NCI-H524 (cell line): ENCODE results near the gene MAD1L1.

Source experiments
- DNase-seq, 2 experiments: peaks; one replicate each; lab custom pipeline; 2025; lab: John Stamatoyannopoulos, UW

The MAD1L1 gene

DNA sequence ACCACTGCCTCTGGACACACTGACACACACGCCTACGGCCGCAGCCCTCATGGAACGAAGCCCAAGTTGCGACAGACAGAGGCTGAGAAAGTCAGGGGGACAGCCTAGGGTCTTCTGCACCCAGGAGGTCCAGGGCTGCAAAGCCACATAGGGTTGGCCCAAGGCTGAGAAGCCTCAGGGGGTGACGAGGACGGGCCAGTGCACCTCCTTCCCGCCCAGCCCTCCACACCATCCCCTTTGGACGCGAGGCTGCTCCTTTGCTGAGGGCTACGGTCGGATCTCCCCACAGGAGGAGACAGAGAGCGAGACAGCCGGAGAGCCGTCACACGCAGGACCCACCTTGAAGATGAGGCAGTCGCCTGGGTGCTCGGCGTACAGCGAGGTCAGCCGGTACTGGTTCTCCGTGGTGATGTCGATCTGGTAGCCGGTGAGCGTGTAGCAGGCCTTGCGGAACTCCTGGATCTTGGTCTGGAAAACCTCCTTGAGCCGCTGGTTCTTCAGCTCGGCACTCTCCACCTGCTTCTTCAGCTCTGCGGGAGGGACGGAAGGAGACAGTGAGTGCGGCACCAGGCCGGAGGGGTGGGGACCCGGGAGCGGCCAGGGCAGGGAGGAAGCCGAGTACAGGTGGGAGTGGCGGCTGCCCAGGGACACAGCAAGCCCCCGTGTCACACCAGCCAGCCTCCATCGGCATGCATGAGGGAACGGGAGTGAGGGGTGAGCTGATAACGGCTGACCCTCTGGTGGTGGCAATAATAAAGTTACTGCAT lies 334.7 kb downstream of the MAD1L1 start:
- no peak for DNase-seq

DNA sequence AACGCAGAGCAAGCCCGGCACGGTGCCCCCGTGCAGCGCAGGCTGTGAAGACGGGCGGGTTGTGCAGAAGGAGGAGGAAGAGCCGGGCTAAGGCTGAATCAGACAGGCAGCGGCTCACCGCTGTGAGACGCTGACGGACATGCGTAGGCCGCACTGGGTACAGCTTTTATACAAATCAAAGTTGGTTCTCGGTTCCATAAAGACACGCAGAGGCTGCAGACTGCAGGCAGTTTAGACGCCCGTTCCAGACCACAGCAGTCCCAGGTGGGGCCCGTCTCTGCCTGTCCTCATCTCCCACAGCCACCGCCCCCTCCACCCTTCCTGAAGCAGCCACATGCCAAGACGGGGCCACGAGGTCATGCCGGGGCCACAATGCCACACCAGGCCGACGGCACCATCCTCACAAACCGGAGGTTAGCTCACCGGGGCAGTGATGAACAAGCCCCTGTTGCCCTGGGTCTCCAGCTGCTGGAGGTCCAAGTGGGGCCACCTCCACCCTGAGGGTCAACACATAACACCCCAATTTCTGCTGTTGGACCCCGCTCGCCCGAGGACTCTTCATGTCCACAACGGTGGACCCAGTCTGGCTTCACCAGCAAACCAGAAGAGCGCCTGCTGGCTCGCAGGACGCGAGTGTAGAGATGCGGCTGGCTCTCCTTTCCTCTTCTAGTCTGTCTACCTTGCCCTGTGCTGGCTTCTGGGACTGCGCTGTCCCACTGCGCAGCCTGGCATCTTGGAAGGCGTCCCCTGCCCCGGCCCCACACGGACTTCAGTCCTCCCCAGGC lies 335.5 kb downstream of the MAD1L1 start:
- DNase-seq = no peak

- DNase-seq = no peak
Observed at GRCh38 chr7:1895664-1896515, 336.9 kb downstream of the MAD1L1 start.

DNA sequence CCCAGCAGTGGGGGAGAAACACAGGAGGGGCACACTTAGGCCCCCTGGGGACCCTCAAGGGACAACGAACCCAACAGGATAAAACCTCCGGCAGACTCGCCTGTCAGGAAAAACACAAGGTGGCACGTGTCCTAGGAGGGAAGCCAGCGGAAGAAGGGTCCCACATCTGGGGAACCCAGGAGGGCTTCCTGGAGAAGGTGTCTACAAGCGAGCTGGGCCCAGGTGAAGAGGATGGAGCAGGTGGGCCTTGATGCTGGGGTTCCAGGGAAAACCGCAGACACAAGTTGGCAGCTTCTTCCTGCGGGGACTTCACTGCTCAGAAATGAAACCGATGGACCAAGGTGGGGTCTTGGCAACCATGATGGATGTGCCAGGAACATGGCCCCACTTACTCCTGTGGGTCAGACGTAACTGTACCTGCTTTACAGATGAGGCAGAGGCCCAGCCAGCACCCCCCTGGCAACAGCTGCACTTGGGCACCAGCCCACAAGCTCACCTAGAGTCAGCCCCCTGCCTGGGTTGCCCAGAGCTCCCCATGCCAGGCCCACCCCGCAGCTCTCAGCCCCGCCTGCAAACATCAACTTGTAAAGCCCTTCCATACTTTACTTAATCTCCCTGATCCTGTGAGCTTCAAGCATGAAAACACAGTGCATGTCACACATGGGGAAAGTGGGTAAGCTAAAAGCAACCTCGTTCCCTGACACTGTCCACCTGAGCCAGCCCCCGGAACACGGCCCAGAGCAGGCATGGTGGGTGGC lies 337.7 kb downstream of the MAD1L1 start:
- no peak for DNase-seq

- no peak for DNase-seq
Observed at GRCh38 chr7:1894313-1894900, 338.3 kb downstream of the MAD1L1 start.

DNA sequence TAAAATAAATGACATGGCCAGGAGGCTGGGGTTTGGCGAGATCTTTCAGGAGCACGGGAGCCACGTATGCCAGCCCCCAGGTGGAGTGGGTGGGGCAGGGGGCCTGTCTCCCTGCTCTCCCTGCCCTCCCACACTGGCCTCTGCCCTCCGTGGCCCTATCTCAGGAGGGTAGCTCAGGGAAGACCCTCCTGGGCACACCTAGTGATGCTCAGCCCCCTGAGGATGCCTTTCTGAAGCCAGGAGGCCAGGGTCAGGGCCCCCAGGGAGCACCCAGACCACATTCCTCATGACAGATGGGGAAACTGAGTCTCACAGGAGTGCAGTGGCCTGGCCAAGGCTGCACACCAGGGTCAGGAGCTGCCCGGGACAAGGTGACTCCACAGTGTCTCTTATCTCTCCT lies 339.3 kb downstream of the MAD1L1 start:
- DNase-seq = no peak

DNA sequence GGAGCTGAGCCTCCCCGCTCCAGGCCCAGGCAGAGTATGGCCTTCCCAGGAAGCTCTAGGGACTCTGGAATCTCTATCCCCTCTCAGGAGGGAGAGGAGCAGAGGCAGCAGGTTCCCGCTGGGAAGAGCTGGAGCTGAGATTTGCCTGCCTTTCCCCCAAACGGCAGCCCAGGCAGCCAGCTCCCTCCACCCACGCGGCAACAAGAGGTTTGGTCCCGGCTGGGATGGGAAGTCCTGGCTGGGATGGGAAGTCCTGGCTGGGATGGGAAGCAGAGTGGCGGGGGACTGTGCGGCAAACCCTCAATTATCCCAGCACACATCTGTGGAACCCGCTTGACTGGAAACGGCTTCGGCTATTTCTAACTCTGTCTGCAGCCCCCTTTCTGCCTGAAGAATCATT lies 339.7 kb downstream of the MAD1L1 start:
- no peak for DNase-seq

DNA sequence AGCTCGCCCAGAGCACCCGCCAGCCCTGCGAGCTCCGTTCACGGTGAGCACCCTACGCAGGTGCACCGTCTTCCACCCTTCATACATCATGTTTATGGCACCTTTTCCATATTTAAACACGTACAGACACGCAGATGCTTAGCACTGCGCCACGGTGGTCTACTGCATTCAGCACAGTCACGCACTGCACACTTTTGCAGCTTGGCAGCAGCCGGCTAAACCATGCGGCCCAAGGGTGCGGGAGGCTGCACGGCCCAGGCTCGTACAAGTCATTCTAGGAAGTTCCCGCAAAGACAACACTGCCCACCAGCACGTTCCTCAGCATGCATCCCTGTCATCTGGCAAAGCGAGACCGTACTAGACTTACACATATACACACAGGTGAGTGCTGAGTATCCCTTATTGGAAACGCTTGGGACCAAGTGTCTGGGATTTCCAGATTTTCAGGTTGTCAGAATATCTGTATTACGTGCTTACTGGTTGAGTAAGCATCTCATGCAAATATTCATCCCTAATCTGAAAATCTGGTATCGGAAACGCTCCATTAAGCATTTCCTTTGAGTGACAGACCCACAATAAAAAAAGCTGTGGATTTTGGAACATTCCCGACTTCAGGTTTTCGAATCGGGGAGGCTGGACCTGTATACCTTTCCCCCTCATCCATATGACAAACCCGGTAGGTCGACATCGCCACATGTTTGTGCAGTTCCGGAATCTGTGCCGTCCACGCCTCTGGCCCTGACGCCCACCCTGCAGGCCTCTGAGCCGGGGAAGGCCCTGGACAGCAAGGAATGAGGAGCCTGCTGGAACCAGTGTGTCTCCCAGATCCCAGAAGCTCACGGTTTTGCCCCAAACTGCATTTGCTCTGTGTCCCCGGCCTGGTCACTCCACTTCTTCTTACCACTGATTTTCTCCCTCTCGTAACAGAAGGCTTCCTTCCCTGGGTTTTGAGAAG lies 340.5 kb downstream of the MAD1L1 start:
- DNase-seq = no peak

GRCh38 chr7:1890289-1891235 lies 342.2 kb downstream of the MAD1L1 start:
- no peak for DNase-seq

DNA sequence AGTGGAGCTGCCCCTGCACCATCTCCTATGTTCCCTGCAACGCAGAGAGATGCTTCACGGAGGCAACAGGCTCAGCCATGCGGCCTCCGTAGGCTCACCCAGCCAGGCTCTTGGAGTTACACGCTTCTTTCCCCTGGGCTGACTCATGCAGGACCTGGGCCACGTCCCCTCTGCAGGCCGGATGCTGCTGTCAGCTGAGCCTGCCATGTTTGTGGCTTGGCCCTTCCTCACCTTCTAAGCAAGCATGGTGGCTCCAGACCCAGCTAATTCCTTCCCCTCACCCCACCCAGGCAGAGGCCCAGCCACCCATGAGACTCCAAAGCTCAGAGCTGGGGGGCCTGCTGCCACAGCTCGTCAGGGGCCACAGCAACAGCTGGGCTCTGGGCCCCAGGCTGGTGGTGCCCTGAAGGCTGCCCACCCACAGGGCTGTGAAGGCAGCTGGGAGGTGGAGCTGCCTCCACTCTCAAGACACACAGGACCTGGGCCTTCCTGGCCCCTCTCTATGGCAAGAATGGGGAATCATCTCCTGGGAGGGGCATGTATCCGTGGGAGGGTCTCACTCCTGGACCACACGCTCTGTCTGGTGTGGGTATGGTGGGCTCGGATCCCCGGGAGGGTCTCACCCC lies 343.1 kb downstream of the MAD1L1 start:
- DNase-seq = no peak

- no peak for DNase-seq
Observed at GRCh38 chr7:1889091-1889490, 343.7 kb downstream of the MAD1L1 start.

GRCh38 chr7:1888425-1888824 lies 344.3 kb downstream of the MAD1L1 start:
- DNase-seq = no peak

DNA sequence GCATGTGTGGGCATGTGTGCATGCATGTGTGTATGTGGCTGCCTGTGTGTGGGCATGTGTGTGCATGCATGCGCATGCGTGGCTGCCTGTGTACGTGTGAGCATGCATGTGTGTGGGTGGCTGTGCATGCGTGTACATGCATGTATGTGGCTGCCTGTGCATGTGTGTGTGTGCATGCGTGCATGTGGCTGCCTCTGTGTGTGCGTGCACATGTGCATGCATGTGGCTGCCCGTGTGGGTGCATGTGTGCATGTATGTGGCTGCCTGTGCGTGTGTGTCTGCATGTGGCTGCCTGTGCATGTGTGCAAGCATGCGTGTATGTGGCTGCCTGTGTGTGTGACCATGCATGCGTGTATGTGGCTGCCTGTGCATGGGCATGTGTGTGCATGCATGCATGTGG lies 345.5 kb downstream of the MAD1L1 start:
- no peak for DNase-seq

- no peak for DNase-seq
Observed at GRCh38 chr7:1886361-1887064, 346.2 kb downstream of the MAD1L1 start.

- no peak for DNase-seq
Observed at GRCh38 chr7:1885465-1886226, 347.1 kb downstream of the MAD1L1 start.

- DNase-seq = no peak
Observed at GRCh38 chr7:1884583-1885350, 348.0 kb downstream of the MAD1L1 start.
